HCT116 (cell line): Measurements from ENCODE around the gene ABR.

Experiments
- CEBPB ChIP-seq: IDR thresholded peaks from 2 replicates; pipeline ENCODE4 v1.6.1; 2012; ENCODE audit warnings: low read depth
- EZH2 ChIP-seq: fragments of 200-600 bp; sonication (generic); IDR thresholded peaks from 2 replicates; pipeline ENCODE4 v1.6.1; 2017; ENCODE audit warnings: antibody characterized with exemption, mixed run types
- EZH2phosphoT487 ChIP-seq: fragments of 200-600 bp; IDR thresholded peaks from 2 replicates; pipeline ENCODE4 v1.6.1; 2018; ENCODE audit warnings: antibody characterized with exemption, borderline replicate concordance
- POLR2A ChIP-seq: IDR thresholded peaks from 2 replicates; pipeline ENCODE4 v1.7.0; 2011; ENCODE audit warnings: borderline replicate concordance; ENCODE audit not compliant: insufficient read depth, insufficient read length; ENCODE audit errors: extremely low read depth
- POLR2AphosphoS5 ChIP-seq: IDR thresholded peaks from 2 replicates; pipeline ENCODE4 v1.6.1; 2011; ENCODE audit warnings: mild to moderate bottlenecking, low read depth, low read length, moderate library complexity
- RAD21 ChIP-seq: IDR thresholded peaks from 2 replicates; pipeline ENCODE4 v1.6.1; 2012; ENCODE audit warnings: low read depth, mild to moderate bottlenecking
- TCF7L2 ChIP-seq: IDR thresholded peaks from 2 replicates; pipeline ENCODE4 v1.7.0; 2011; ENCODE audit warnings: borderline replicate concordance, inconsistent platforms; ENCODE audit not compliant: insufficient read depth, insufficient read length; ENCODE audit errors: extremely low read depth
- ZNF274 ChIP-seq: fragments of 200-500 bp; sonication (Bioruptor generic); IDR thresholded peaks from 2 replicates; pipeline ENCODE4 v1.6.1; 2014; ENCODE audit warnings: mild to moderate bottlenecking, low read depth, low read length, inconsistent platforms
- TF ChIP-seq, protein P1 (sequence below): IDR thresholded peaks from 2 replicates; pipeline ENCODE4 v1.6.1; 2012
- TF ChIP-seq, protein P2 (sequence below), 3 experiments: fragments of 200-600 bp in 1 of 3; sonication (generic) in 1 of 3; IDR thresholded peaks in 2 of 3; conservative IDR thresholded peaks in 1 of 3; 2 replicates each; pipeline ENCODE4 v1.5.1; 2012 to 2017; ENCODE audit warnings: low read depth in 2 of 3, low read length in 2 of 3, antibody characterized with exemption in 1 of 3, borderline replicate concordance in 1 of 3, control low read depth in 1 of 3, mild to moderate bottlenecking in 1 of 3, mixed read lengths in 1 of 3, mixed run types in 1 of 3, moderate library complexity in 1 of 3; ENCODE audit not compliant: insufficient read depth in 1 of 3

DNA sequence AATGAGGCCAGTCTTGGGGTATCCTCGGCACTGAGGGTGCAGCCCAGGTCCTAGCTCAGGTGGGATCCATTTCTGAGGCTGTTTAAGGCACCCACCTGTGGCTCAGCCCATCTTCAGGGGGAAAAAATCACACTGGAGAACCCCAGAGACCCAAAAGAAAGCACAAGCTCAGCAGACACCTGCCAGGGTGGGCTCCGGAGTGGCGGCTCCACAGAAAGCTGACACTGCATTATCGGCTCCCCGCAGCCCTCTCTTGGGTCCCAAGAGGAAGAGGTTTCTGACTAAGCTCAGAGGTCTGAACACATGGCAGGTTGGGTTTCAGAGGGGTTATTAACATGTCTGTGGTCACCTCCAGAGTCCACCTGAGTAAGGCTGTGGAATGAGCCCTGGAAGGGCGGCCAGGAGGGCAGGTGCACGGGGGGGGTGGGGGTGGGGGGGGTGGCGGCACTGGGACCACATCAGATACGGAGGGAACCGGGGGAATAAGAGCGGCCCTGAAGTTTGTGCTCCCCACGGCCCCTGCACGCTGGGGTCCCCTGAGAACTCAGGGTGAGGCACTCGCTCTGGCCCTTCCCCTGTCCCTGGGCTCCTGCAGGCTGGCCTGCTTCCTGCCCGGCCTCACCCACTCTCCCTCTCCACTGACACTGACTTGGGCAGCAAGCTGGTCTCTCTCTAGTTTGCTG lies 103.3 kb downstream of the ABR start:
- TF ChIP-seq, protein P1, sequence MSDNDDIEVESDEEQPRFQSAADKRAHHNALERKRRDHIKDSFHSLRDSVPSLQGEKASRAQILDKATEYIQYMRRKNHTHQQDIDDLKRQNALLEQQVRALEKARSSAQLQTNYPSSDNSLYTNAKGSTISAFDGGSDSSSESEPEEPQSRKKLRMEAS, result no peak
- TF ChIP-seq, protein P2, sequence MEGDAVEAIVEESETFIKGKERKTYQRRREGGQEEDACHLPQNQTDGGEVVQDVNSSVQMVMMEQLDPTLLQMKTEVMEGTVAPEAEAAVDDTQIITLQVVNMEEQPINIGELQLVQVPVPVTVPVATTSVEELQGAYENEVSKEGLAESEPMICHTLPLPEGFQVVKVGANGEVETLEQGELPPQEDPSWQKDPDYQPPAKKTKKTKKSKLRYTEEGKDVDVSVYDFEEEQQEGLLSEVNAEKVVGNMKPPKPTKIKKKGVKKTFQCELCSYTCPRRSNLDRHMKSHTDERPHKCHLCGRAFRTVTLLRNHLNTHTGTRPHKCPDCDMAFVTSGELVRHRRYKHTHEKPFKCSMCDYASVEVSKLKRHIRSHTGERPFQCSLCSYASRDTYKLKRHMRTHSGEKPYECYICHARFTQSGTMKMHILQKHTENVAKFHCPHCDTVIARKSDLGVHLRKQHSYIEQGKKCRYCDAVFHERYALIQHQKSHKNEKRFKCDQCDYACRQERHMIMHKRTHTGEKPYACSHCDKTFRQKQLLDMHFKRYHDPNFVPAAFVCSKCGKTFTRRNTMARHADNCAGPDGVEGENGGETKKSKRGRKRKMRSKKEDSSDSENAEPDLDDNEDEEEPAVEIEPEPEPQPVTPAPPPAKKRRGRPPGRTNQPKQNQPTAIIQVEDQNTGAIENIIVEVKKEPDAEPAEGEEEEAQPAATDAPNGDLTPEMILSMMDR (IDR thresholded peaks at IDR 0.05 in 2 of 3, conservative IDR thresholded peaks at IDR 0.05 in 1 of 3; ENCODE audit: borderline replicate concordance in 1 of 3, insufficient read depth in 1 of 3, low read depth in 2 of 3, low read length in 2 of 3), result no peak
- no peak for TF ChIP-seq TCF7L2
- no peak for TF ChIP-seq EZH2phosphoT487
- no peak for TF ChIP-seq EZH2
- no peak for TF ChIP-seq POLR2A
- no peak for TF ChIP-seq ZNF274
- no peak for TF ChIP-seq POLR2AphosphoS5
- no peak for TF ChIP-seq RAD21
- TF ChIP-seq CEBPB, result no peak
